ENCODE results near the gene TRIM9.

Gene TRIM9

GRCh38 chr14:51093371-51094281 is 1.3 kb downstream of the TRIM9 start:
- no peak for DNase-seq

GRCh38 chr14:51092965-51093364 is 1.9 kb downstream of the TRIM9 start:
- DNase-seq, result no peak

GRCh38 chr14:51089278-51089677 is 5.6 kb downstream of the TRIM9 start:
- DNase-seq, result no peak

GRCh38 chr14:51087031-51087441 is 7.9 kb downstream of the TRIM9 start:
- no peak for DNase-seq

- DNase-seq, result no peak
Observed at GRCh38 chr14:51086044-51086443, 8.9 kb downstream of the TRIM9 start.

GRCh38 chr14:51084962-51085361 is 9.9 kb downstream of the TRIM9 start:
- DNase-seq, result no peak

GRCh38 chr14:51084507-51084906 is 10.4 kb downstream of the TRIM9 start:
- no peak for DNase-seq

GRCh38 chr14:51082349-51082748 is 12.6 kb downstream of the TRIM9 start:
- DNase-seq, result no peak

GRCh38 chr14:51081712-51082111 is 13.2 kb downstream of the TRIM9 start:
- no peak for DNase-seq

GRCh38 chr14:51081209-51081608 is 13.7 kb downstream of the TRIM9 start:
- DNase-seq, result no peak

GRCh38 chr14:51080645-51081044 is 14.3 kb downstream of the TRIM9 start:
- DNase-seq, result no peak

GRCh38 chr14:51079489-51079888 is 15.4 kb downstream of the TRIM9 start:
- no peak for DNase-seq

- DNase-seq, result no peak
Observed at GRCh38 chr14:51079085-51079484, 15.8 kb downstream of the TRIM9 start.

- no peak for DNase-seq
Observed at GRCh38 chr14:51074701-51075385, 20.1 kb downstream of the TRIM9 start.

- peak; percentile 27 for DNase-seq
Observed at GRCh38 chr14:51073731-51074130, 21.2 kb downstream of the TRIM9 start.

GRCh38 chr14:51072976-51073375 is 21.9 kb downstream of the TRIM9 start:
- no peak for DNase-seq

- peak; percentile 47 for DNase-seq
Observed at GRCh38 chr14:51071857-51072256, 23.0 kb downstream of the TRIM9 start.

GRCh38 chr14:51070726-51071125 is 24.2 kb downstream of the TRIM9 start:
- DNase-seq, result no peak

GRCh38 chr14:51069055-51069454 is 25.9 kb downstream of the TRIM9 start:
- no peak for DNase-seq

GRCh38 chr14:51068268-51068667 is 26.6 kb downstream of the TRIM9 start:
- DNase-seq, result no peak

GRCh38 chr14:51067295-51067694 is 27.6 kb downstream of the TRIM9 start:
- no peak for DNase-seq

- no peak for DNase-seq
Observed at GRCh38 chr14:51066576-51066975, 28.3 kb downstream of the TRIM9 start.

GRCh38 chr14:51059032-51059431 is 35.9 kb downstream of the TRIM9 start:
- no peak for DNase-seq

GRCh38 chr14:51058382-51058781 is 36.5 kb downstream of the TRIM9 start:
- DNase-seq, result no peak
